Measurements from ENCODE around the gene RIBC2. TPM values are rescaled to one million over a fixed set of nuclear protein-coding genes. Genes with fewer than 3 reads are reported as not detected.
"Not testable (repeated sequence)": the region's sequence is repeated elsewhere in the genome, so short reads cannot be mapped to it uniquely, and the experiment has no call there.

Gene RIBC2
- total RNA-seq, 1 experiment from 2014 or later: 6.4 TPM

GRCh38 chr22:45448431-45448830 lies 34.9 kb downstream of the RIBC2 start:
- DNase-seq (ENCODE audit: low spot score): no peak

DNA sequence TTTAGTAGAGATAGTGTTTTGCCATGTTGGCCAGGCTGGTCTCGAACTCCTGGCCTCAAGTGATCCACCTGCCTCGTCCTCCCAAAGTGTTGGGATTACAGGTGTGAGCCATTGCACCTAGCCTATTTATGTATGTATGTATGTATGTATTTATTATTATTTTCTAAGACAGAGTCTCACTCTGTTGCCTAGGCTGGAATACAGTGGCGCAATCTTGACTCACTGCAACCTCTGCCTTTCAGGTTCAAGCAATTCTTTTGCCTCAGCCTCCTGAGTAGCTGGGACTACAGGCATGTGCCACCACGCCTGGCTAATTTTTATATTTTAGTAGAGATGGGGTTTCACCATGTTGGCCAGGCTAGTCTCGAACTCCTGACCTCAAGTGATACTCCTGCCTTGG lies 35.9 kb downstream of the RIBC2 start:
- not testable (repeated sequence) for DNase-seq (ENCODE audit: low spot score)

- no peak for DNase-seq (ENCODE audit: low spot score)
Measured at GRCh38 chr22:45450101-45450785, 36.8 kb downstream of the RIBC2 start.

DNA sequence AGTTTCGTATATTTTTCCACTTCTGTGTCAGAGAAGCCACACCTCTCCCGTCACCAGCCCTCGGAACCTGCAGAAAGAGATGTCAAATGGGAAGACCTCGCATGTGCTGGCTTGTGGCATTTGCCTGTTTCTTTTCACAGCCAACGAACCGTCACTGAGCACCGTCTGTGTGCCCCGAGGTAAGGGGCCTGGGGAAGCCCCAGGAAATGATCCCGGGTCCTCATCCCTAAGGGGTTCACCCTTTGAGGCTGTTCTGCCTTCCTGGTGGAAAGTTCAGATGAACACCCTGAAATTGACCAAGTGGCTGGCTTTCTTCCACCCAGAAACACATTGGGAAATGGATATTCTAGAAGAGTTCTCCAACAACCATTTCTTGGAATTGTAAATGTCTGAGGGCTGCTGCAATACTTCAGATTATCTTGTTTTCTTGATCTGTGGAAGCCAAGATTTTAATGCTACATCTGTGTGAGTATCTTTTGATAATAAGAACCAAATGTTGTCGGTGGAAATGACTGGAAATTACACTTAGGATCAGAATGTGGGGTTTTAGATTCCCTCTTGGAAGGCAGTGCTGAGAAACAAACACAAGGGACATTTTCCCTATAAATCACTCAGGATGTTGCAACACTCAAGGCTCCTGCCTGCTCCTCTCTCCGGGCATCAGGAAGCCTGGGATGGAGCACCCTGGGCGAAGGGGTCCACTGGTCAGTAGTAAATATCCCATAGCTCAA lies 37.6 kb downstream of the RIBC2 start:
- no peak for DNase-seq (ENCODE audit: low spot score)

DNA sequence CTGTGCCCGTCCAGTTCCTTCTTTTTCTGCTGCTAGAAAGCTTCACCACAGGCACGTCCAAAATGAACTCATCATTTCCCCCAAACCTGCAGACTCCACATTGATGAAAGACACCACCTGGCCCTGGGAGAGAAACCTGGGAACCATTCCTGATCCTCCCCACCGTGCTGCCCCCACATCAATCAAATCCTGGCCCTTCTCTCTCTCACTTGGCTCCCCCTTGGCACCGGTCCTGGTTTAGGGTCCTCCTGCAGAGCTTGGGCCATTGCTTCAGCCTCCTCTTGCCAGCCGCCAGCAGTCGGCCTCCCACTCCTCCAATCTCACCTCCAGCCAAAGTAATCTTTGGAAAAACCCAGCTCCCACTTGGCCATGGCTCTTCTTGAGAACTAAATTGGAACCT lies 38.5 kb downstream of the RIBC2 start:
- DNase-seq (ENCODE audit: low spot score): no peak

- no peak for DNase-seq (ENCODE audit: low spot score)
Measured at GRCh38 chr22:45452565-45453379, 39.3 kb downstream of the RIBC2 start.

DNA sequence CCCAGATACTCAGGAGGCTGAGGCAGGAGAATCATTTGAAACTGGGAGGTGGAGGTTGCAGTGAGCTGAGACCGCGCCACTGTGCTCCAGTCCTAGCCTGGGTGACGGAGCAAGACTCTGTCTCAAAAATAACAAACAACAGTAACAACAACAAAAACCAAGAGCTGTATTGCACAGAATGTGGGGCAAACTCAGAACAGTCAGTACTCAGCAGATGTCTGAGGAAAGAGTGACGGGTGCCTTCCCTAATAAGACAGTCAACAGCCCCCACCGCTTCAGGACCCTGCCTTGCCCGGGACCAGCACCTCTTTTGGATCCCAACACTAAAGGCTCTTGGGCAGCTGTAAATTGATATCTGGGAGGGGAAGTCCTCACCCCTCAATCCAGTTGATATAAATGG lies 40.3 kb downstream of the RIBC2 start:
- no peak for DNase-seq (ENCODE audit: low spot score)

DNA sequence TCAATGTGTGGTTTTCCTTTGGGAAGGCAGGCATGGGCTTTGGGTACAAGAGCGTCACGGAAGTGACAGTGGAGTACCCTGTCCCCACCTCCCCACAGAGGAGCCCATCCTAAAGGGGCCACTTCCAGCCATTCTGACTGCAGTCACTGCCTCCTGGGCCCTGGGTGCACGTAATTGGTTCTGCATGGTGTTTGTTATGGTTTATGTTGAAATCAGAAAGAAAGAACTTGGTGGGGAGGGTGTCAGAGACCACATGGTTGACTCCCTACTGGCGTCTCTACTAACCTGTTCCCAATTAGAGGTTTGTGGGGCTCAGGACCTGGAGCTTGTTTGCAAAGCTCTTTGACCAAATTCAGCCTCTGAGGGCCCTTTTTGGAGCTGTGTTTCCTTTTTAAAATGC lies 40.8 kb downstream of the RIBC2 start:
- DNase-seq (ENCODE audit: low spot score): no peak

DNA sequence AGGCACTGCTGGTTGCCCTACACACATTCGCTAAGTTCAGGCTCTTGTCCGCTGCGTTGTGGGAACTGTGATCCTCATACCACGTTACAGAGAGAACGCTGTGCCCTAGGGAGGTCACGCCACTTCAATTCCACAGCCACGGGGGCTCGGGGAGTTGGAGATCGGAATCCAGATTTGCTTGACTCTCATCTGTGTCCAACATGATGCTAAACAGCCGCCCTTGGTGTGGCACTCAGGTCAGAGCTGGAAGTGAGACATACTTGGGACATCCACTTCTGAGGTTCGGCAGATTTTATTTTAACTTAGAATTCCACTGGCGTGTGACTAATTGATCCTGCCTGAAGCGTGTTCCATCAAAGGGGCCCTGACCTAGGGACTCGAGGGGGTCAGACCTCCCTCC lies 41.7 kb downstream of the RIBC2 start:
- no peak for DNase-seq (ENCODE audit: low spot score)

DNA sequence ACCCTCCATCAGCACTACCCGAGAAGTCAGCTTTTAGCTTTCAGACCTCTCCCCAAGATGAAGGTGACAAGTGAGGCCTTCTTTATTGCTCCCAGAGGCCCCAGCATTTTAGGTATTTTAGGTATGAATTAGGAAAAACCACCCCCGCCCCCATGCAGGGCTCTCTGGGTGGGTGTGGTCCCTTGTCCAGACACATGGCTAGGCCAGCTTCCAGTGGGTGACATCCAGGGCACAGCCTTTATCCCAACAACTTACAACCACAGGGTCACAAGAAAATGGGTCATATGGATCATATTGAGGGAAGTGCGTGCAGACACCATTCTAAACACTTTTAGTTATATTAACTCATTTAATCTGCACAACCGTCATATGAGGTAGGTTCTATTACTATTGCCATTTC lies 42.1 kb downstream of the RIBC2 start:
- DNase-seq (ENCODE audit: low spot score): no peak

GRCh38 chr22:45456811-45457210 lies 43.3 kb downstream of the RIBC2 start:
- DNase-seq (ENCODE audit: low spot score): no peak

- DNase-seq (ENCODE audit: low spot score): no peak
Measured at GRCh38 chr22:45458532-45458931, 45.0 kb downstream of the RIBC2 start.

GRCh38 chr22:45459235-45459634 lies 45.7 kb downstream of the RIBC2 start:
- no peak for DNase-seq (ENCODE audit: low spot score)

DNA sequence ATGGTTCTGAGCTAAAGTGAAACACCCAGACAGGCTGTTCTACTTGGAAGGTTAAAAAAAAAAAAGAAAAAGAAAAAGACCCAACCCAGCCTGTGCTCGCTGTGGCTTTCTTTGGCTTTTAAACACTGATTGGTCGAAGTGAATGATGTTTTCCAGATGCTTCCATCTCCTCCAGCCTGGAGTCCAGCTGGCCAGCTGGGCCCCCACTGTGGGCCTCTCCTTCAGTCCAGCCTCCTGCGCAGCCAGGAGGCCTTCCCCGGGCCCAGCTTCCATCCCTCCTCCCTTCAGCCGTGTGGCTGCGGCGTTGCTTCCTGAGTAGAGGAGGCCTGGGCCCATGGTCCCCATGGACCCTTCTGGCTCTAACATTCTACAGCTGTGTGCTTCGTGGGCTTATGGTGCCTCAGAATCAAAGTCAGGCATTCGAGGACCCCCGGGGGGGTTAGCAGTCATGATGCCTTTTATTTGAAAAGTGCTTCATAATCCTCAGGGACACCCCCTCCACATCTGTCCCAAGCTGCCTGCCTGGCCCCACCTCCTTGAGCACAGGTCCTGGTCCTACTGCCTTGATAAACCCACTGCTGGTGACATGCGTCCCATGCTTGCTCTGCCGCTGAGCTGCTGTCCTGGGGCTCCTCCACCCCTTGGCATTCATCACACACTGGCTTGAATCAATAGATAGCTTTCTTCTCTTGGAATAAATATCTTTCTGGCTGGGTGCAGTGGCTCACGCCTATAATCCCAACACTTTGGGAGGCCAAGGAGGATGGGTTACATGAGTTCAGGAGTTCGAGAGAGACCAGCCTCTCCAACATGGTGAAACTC lies 47.0 kb downstream of the RIBC2 start:
- no peak for DNase-seq (ENCODE audit: low spot score)

DNA sequence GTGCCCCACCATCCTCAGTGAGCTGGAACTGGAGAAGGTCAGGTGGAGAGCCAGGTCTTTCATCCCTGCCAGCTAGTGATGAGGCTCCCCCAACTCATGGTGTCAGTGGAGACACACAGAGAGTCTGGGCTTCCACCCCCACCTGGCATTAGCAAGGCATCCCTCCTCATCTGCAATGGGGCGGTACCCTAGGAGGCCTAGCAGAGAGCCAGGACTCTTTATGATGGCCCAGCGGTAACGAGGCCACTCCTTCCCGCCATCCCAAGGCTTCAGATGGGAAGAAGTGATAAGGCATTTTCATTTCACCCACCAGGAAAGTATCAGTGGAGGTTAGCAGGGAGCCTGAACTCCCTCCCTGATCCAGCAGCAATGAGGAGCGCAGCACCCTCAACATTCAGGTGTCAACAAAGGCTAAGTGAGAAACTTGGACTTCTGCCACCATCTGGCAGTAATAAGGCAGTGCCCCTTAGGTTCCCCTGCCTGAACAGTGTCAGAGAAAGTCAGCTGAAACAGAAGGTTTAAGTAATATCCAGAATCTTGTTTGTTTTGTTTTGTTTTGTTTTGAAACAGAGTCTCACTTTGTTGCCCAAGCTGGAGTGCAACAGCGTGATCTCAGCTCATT lies 48.7 kb downstream of the RIBC2 start:
- DNase-seq (ENCODE audit: low spot score): peak; percentile 48

DNA sequence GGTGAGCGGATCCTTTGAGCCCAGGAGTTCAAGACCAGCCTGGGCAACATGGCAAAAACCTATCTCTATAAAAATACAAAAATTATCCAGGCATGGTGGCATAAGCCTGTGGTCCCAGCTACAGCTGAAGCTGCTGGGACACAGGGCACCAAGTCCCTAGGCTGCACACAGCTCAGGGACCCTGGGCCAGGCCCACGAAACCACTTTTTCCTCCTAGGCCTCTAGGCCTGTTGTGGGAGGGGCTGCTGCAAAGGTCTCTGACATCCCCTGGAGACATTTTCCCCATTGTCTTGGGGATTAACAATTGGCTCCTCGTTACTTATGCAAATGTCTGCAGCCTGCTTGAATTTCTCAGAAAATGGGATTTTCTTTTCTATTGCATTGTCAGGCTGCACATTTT lies 50.2 kb downstream of the RIBC2 start:
- DNase-seq (ENCODE audit: low spot score): not testable (repeated sequence)

DNA sequence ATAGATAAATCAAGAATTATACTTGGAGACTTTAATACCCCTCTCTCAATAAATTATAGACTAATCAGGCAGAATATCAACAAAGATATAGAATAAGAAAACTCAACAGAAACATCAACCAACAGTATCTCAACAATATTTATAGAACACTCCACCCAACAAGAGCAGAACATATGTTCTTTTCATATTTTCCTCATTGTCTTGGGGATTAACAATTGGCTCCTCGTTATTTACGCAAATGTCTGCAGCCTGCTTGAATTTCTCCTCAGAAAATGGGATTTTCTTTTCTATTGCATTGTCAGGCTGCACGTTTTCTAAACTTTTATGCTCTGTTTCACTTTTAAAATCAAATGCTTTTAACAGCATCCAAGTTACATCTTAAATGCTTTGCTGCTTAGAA lies 52.1 kb downstream of the RIBC2 start:
- DNase-seq (ENCODE audit: low spot score): no peak

- no peak for DNase-seq (ENCODE audit: low spot score)
Measured at GRCh38 chr22:45468872-45469271, 55.4 kb downstream of the RIBC2 start.

DNA sequence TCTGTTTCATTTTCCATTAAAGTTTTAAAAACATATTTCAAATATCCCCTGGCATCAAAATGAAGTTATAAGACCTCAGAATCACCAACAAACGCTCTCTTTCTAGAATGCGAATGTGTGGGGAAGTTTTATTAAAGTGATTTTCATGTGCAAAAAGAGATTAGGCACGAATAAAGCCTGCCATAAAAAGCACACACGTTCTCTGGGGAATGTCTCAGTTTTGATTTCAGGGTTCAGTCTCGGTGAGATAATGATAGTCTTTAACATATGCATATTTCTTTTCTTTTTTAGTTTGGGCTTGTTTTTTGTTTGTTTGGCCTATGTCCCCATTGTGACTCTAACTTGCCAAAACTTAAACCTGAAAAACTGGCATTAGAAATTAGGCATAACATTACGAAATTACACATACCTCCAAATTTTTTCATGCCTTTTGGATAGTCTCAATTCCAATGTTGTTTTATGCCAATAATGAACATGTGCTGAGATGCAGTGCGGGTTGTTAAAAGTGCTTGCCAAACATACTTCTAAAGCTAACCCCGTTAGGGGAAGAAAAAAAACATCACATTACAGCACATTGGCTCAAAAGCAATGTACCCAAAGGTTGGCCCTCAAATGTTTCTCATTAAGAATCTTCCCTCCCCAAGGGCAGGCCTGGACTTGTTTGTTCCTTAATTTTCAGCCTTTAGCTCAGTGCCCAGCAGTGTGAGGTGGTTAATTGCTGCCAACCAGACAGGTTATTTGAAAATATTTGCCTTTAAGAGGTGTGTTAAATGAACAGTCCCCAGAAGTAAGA lies 56.0 kb downstream of the RIBC2 start:
- DNase-seq (ENCODE audit: low spot score): no peak

DNA sequence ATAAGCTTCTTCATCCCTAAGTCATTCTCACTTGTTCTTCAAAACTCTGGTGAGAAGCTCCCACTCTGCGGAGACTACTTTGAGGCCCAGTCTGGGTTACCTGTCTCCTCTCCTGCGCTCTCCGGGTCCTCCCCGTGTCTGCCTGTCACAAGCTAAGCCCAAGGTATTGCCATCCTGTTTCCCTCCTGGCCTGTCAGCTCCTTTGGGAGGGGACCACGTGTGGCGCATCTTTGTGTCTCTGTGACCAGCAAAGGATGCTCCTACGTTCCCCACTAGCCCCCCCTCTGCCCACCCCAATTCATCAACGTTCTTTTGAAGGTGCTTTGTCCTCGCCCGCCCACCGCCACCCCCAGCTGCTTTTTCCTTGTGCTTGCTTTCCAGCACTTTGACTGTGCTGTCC lies 57.4 kb downstream of the RIBC2 start:
- DNase-seq (ENCODE audit: low spot score): no peak
